CD4-positive, CD25-positive, alpha-beta regulatory T cell (primary cell): ENCODE results near the gene TTC39B. TPM values are rescaled to one million over a fixed set of nuclear protein-coding genes. Genes with fewer than 3 reads are reported as not detected.
A peak's percentile ranks its signal among the peaks of the same experiment; 100 is the strongest.
"Not testable (repeated sequence)": the region's sequence is repeated elsewhere in the genome, so short reads cannot be mapped to it uniquely, and the experiment has no call there.

Source experiments
- ATAC-seq, 2 donors: fragments of 150-1000 bp; cut with Tn5 transposase; one replicate each; pipeline ENCODE4 v1.10.0; 2021; ENCODE audit warnings: low read depth in 2 of 2, moderate number of reproducible peaks in 2 of 2, moderate library complexity in 1 of 2
- DNase-seq, 3 donors: peaks; one replicate each; pipeline versions ENCODE4 v3.0.0 to v3.0.0-alpha.2; 2012 to 2022; ENCODE audit warnings: mixed read lengths in 1 of 3
- H3K27ac ChIP-seq: one replicate; pipeline ENCODE4 v1.7.0; 2013; ENCODE audit warnings: mild to moderate bottlenecking, low read length; ENCODE audit not compliant: insufficient read depth, poor library complexity, severe bottlenecking
- H3K27me3 ChIP-seq: one replicate; pipeline ENCODE4 v1.7.0; 2013; ENCODE audit warnings: low read length; ENCODE audit not compliant: control insufficient read depth, insufficient read depth
- H3K36me3 ChIP-seq: one replicate; pipeline ENCODE4 v1.7.0; 2013; ENCODE audit warnings: mild to moderate bottlenecking, low read length, moderate library complexity; ENCODE audit not compliant: control insufficient read depth, insufficient read depth
- H3K4me1 ChIP-seq: 2 replicates; pipeline ENCODE4 v1.7.0; 2013; ENCODE audit warnings: mild to moderate bottlenecking, low read length; ENCODE audit not compliant: insufficient read depth, control insufficient read depth, poor library complexity, severe bottlenecking
- H3K4me3 ChIP-seq: one replicate; pipeline ENCODE4 v1.7.0; 2013; ENCODE audit warnings: low read depth, mild to moderate bottlenecking, low read length, moderate library complexity
- H3K9me3 ChIP-seq, 2 experiments: 1 replicate in 1 of 2; 2 replicates in 1 of 2; pipeline ENCODE4 v1.7.0; 2013; ENCODE audit warnings: low read length in 2 of 2, mild to moderate bottlenecking in 1 of 2, moderate library complexity in 1 of 2; ENCODE audit not compliant: control insufficient read depth in 2 of 2
- H3K27ac Mint-ChIP-seq, 3 donors: one replicate each; pipeline ENCODE4 v1.8.0; 2020 to 2022; ENCODE audit warnings: mild to moderate bottlenecking in 3 of 3, mixed read lengths in 3 of 3, moderate library complexity in 2 of 3
- H3K27me3 Mint-ChIP-seq: one replicate; pipeline ENCODE4 v1.8.0; 2022; ENCODE audit warnings: mild to moderate bottlenecking, mixed read lengths
- H3K36me3 Mint-ChIP-seq: one replicate; pipeline ENCODE4 v1.8.0; 2020; ENCODE audit warnings: mixed read lengths
- H3K4me1 Mint-ChIP-seq, 4 donors: one replicate each; pipeline ENCODE4 v1.8.0; 2020 to 2022; ENCODE audit warnings: mixed read lengths in 4 of 4, mild to moderate bottlenecking in 1 of 4
- H3K4me3 Mint-ChIP-seq, 4 donors: one replicate each; pipeline ENCODE4 v1.8.0; 2020 to 2022; ENCODE audit warnings: mild to moderate bottlenecking in 4 of 4, mixed read lengths in 4 of 4, moderate library complexity in 3 of 4
- H3K9me3 Mint-ChIP-seq, 7 donors: one replicate each; pipeline ENCODE4 v1.8.0; 2020 to 2022; ENCODE audit warnings: mixed read lengths in 7 of 7, mild to moderate bottlenecking in 3 of 7, moderate library complexity in 2 of 7
- polyA plus RNA-seq, 4 donors: library from polyadenylated mRNA; unstranded; fragments of 300-500 nt; fragmentation: Illumina TruSeq; gene quantifications; one replicate each; pipeline ENCODE4 v1.2.3, GENCODE V29; 2021
- total RNA-seq: library from RNA; stranded (reverse); gene quantifications from one replicate; pipeline ENCODE4 v1.2.3, GENCODE V29; 2022

TTC39B gene
- total and polyA plus RNA-seq, 5 donors from 2014 or later = 4.0 to 42.7 (median 8.8) TPM

DNA sequence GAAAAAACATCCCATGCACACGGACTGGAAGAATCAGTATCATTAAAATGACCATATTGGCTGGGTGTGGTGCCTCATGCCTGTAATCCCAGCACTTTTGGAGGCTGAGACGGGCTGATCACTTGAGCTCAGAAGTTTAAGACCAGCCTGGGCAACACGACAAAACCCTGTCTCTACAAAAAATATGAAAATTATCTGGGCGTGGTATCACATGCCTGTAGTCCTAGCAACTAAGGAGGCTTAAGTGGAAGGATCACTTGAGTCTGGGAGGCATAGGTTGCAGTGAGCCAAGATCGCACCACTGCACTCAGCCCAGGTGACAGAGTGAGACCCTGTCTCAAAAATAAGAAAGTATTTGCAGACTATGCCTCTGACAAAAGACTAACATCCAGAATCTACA is 68.4 kb downstream of the TTC39B start:
- no peaks in the 10 kb centered on the region for H3K27me3 ChIP-seq
- Mint-ChIP-seq H3K4me3 (peak overlapping the region in 1 of 4 donors; percentile 47), H3K4me1 (peaks cover 13 to 26% (median 17%) of the 10 kb centered on the region in 4 donors), H3K36me3 (peaks cover 51% of the 10 kb centered on the region), H3K27ac (no peak overlapping the region), H3K9me3 (peaks cover 7 to 45% (median 19%) of the 10 kb centered on the region in 7 donors), H3K27me3 (no peaks in the 10 kb centered on the region)
- no peak overlapping the region for H3K27ac ChIP-seq
- no peaks in the 10 kb centered on the region for H3K36me3 ChIP-seq
- H3K4me3 ChIP-seq = no peak overlapping the region
- peaks cover 16 to 29% of the 10 kb centered on the region in 2 experiments for H3K9me3 ChIP-seq
- ATAC-seq (no peak), DNase-seq (no peak)
- no peaks in the 10 kb centered on the region for H3K4me1 ChIP-seq

DNA sequence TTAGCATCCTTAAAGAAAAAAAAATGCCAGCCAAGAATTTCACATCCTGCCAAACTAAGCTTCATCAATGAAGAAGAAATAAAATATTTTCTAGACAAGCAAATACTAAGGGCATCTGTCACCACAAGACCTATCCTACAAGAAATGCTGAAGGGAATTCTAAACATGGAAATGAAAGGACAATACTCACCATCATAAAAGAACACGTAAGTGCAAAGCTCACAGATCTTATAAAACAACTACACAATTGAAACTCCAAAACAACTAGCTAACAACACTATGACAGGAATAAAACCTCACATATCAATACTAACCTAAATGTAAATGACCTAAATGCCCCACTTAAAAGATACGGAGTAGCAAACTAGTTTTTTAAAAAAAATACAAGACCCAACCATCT is 71.4 kb downstream of the TTC39B start:
- H3K9me3 ChIP-seq = peaks cover 16 to 29% of the 10 kb centered on the region in 2 experiments
- Mint-ChIP-seq H3K4me1 (peaks cover 7 to 12% (median 10%) of the 10 kb centered on the region in 4 donors), H3K27ac (no peak overlapping the region), H3K9me3 (peaks cover 7 to 45% (median 19%) of the 10 kb centered on the region in 7 donors), H3K27me3 (no peaks in the 10 kb centered on the region), H3K4me3 (no peak overlapping the region), H3K36me3 (peaks cover 60% of the 10 kb centered on the region)
- no peaks in the 10 kb centered on the region for H3K4me1 ChIP-seq
- no peaks in the 10 kb centered on the region for H3K27me3 ChIP-seq
- H3K27ac ChIP-seq = no peak overlapping the region
- no peaks in the 10 kb centered on the region for H3K36me3 ChIP-seq
- ATAC-seq (no peak), DNase-seq (no peak)
- H3K4me3 ChIP-seq = no peak overlapping the region

DNA sequence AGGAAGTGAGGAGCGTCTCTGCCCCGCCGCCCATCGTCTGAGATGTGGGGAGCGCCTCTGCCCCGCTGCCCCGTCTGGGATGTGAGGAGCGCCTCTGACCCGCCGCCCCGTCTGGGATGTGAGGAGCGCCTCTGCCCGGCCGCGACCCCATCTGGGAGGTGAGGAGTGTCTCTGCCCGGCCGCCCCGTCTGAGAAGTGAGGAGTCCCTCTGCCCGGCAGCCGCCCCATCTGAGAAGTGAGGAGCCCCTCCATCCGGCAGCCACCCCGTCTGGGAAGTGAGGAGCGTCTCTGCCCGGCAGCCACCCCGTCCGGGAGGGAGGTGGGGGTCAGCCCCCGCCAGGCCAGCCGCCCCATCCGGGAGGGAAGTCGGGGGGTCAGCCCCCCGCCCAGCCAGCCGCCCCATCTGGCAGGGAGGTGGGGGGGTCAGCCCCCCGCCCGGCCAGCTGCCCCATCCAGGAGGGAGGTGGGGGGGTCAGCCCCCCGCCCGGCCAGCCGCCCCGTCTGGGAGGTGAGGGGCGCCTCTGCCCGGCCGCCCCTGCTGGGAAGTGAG is 73.0 kb downstream of the TTC39B start:
- not testable (repeated sequence) for ATAC-seq, H3K4me1 ChIP-seq
- peaks cover 18 to 22% (median 21%) of the 10 kb centered on the region in 4 donors for H3K4me1 Mint-ChIP-seq

DNA sequence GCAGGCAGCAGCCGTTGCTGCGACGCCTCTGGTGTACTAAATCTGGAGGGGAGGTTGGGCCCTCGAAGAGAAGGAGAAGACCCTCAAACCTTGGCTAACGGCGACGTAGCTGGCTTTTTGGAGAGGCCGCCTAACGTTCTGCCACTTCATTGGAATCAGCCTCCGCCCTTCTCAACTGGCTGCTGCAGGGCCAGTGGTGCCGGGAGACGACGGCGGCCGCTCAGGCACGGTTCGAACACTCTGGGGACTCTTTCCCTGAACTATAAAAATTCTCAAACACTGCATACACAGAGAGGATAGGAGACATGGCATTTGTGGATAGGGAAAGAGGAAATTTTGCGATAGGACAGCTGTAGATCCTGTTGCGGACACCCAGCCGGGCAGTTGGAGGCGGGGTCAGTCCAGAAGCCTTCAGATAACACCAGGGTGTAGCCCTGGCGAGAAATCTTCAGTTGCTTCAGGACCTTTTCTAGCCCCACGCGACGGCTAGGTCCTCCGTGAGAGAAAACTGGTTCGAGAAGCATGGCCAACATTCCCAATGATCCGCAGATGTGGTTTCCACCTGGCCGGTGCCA is 74.2 kb downstream of the TTC39B start:
- H3K4me3 ChIP-seq, DNase-seq, H3K27me3 Mint-ChIP-seq, H3K36me3 ChIP-seq, H3K27ac ChIP-seq, H3K4me3 Mint-ChIP-seq, H3K27me3 ChIP-seq, ATAC-seq, H3K4me1 ChIP-seq: not testable (repeated sequence)
- H3K9me3 Mint-ChIP-seq = peaks cover 6 to 24% (median 13%) of the 10 kb centered on the region in 7 donors
- H3K36me3 Mint-ChIP-seq = peaks cover 33% of the 10 kb centered on the region
- H3K27ac Mint-ChIP-seq = peak overlapping the region in 1 of 3 donors; percentile 5
- peaks cover 21 to 28% (median 25%) of the 10 kb centered on the region in 4 donors for H3K4me1 Mint-ChIP-seq
- peaks cover 16 to 20% of the 10 kb centered on the region in 2 experiments for H3K9me3 ChIP-seq

More for the DNA sequence above, 73.0 kb downstream of the TTC39B start:
- peaks cover 16 to 29% of the 10 kb centered on the region in 2 experiments for H3K9me3 ChIP-seq
- H3K27ac ChIP-seq, H3K27ac Mint-ChIP-seq, H3K27me3 Mint-ChIP-seq, H3K4me3 ChIP-seq, DNase-seq, H3K36me3 ChIP-seq, H3K4me3 Mint-ChIP-seq, H3K27me3 ChIP-seq: not testable (repeated sequence)
- Mint-ChIP-seq H3K9me3 (peaks cover 7 to 36% (median 19%) of the 10 kb centered on the region in 7 donors), H3K36me3 (peaks cover 45% of the 10 kb centered on the region)

DNA sequence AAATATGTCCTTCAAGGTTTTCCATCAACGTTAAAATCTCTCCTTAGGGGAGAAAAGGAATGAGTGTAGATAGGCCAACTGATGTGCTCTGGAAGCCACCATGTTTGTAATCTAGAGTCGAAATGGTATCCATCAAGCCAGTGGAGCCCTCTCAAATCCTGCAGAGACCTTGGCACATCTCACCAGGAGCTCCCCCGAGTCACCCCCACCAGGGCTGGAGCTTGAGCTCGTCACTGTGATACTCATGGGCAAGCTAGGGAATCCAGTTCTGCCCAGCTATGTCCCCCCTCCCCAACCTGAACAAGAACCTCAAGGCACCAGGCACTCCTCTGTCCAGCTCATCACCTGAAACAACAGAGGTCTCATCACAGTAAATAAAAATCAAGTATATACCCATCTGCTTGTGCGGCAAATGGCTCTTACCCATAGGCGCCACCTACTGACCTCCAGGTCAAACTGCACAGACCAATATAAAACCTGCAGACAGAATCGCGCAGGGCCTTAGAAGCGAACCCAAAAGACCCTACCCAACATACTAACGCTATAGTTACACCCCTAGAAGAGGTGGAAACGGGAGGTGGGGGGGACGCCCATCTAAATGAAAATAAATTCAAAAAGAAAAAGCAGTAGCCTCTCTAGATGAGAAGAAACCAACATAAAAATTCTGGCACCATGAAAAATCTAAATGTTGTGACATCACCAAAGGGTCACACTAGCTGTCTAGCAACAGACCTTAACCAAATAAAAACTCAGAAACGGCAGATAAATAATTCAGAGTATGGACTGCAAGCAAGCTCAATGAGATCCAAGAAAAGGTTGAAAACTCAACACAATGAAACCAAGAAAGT is 75.0 kb downstream of the TTC39B start:
- Histone ChIP-seq H3K36me3 (no peaks in the 10 kb centered on the region), H3K27ac (no peak overlapping the region), H3K4me1 (peaks cover 7% of the 10 kb centered on the region), H3K9me3 (peaks cover 14 to 16% of the 10 kb centered on the region in 2 experiments), H3K4me3 (no peak overlapping the region), H3K27me3 (no peaks in the 10 kb centered on the region)
- DNase-seq (peak in 1 of 3 donors; percentile 40), ATAC-seq (no peak)
- H3K9me3 Mint-ChIP-seq = peaks cover 4 to 17% (median 9%) of the 10 kb centered on the region in 7 donors
- H3K27me3 Mint-ChIP-seq = no peaks in the 10 kb centered on the region
- peaks cover 21 to 28% (median 22%) of the 10 kb centered on the region in 4 donors for H3K4me1 Mint-ChIP-seq
- H3K4me3 Mint-ChIP-seq = peak overlapping the region in 1 of 4 donors; percentile 16
- peak overlapping the region in 1 of 3 donors; percentile 5 for H3K27ac Mint-ChIP-seq
- peaks cover 26% of the 10 kb centered on the region for H3K36me3 Mint-ChIP-seq

DNA sequence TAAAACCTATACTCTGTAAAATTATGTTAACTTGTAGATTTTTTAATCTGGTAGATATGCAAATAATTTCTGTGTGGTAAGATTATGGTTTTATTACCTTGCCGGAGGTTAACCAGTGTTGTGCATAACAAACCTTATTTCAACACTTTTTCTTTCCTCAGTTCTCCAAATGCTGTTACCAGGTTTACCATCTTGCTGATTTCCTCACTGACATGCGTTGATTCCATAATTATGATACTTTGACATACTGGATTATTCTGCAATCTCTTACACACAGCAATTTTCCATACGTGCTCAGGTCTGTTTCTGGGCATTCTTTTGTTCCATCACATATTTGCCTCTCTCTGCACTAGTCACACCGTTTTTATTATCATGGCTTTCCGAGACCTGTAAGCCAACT is 77.6 kb downstream of the TTC39B start:
- peak overlapping the region in 1 of 4 donors; percentile 29 for H3K4me3 Mint-ChIP-seq
- H3K36me3 Mint-ChIP-seq = peaks cover 22% of the 10 kb centered on the region
- Histone ChIP-seq H3K27me3 (no peaks in the 10 kb centered on the region), H3K4me1 (peaks cover 7% of the 10 kb centered on the region), H3K36me3 (peaks cover under 1% of the 10 kb centered on the region), H3K4me3 (no peak overlapping the region), H3K27ac (no peak overlapping the region), H3K9me3 (no peaks in the 10 kb centered on the region)
- no peaks in the 10 kb centered on the region for H3K27me3 Mint-ChIP-seq
- DNase-seq (no peak), ATAC-seq (no peak)
- H3K27ac Mint-ChIP-seq = no peak overlapping the region
- H3K9me3 Mint-ChIP-seq = peaks cover 0 to 2% (median 0%) of the 10 kb centered on the region in 7 donors
- peaks cover 16 to 28% (median 23%) of the 10 kb centered on the region in 4 donors for H3K4me1 Mint-ChIP-seq

DNA sequence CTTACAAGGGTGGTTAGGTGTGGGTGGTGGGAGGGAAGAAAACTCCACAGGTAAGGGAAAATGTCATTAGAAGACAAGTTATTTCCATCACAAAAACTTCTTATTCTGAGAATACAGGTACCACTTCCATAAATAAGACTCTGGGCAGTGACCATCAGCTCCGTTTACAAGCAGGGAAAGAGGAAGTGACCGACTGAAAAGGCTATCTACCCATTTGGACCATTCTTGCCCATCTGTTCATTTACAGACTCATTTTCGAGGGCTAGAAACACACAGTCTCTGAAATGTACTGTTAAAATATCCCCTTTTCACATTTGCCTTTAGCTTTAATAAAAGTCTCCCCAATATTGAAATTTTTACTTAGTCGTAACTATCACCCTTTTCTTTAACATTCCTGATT is 79.5 kb downstream of the TTC39B start:
- Mint-ChIP-seq H3K4me3 (no peak overlapping the region), H3K36me3 (peaks cover 26% of the 10 kb centered on the region), H3K27me3 (no peaks in the 10 kb centered on the region), H3K27ac (no peak overlapping the region), H3K4me1 (peaks cover 16 to 32% (median 23%) of the 10 kb centered on the region in 4 donors), H3K9me3 (peaks cover 0 to 2% (median 0%) of the 10 kb centered on the region in 7 donors)
- Histone ChIP-seq H3K4me3 (no peak overlapping the region), H3K27me3 (no peaks in the 10 kb centered on the region), H3K9me3 (no peaks in the 10 kb centered on the region), H3K27ac (no peak overlapping the region), H3K36me3 (peaks cover 14% of the 10 kb centered on the region), H3K4me1 (peaks cover 7% of the 10 kb centered on the region)
- no peak for ATAC-seq
- no peak for DNase-seq
